ENCODE data around the gene MVD. TPM values are rescaled to one million over a fixed set of nuclear protein-coding genes. Genes with fewer than 3 reads are reported as not detected.

MVD gene
- total and polyA plus RNA-seq, 2 experiments from 2014 or later = 95.3 to 149 TPM

DNA sequence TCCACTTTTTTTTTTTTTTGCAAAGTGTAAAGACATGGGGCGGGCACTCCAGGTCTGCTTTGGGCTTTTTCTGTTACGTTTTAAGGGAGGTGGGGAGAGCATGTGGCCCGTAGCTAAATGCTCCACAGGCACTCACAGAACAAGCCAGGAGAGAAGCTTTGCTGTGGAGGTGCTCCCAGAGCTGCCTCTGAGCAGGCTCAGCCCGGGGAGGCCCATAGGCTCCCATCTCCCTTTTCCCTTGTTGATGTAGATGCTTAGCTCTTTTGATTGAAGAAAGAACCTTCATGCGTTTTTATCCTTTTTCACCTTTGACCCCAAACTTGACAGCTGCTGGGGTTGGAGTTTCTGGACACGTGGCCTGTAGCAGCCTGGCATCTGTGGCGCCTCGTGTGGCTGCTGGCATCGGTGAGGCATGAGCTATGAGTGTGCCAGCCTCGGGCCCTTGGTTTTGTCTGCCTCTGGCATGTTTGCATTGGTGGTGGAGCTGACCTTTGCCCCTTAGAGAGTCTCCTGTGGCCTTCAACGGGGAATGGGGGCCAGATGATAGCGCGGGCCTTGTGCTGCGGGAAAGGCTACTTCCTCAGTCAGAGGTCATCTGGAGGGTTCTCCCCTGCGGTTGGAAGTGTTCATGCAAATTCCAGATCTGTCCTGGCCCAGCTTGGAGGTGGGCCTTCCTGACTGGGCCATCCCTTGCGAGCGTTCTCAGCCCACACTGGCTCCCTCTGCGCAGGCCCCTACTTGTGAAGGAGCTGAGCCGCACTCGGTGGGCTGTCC lies 44.5 kb downstream of the MVD start:
- Histone ChIP-seq H2AFZ (no peak overlapping the region), H4K20me1 (replicated peaks; ENCODE audit: insufficient read depth) (peaks cover 20% of the 10 kb centered on the region), H3K4me1 (ENCODE audit: insufficient read depth) (no peaks in the 10 kb centered on the region), H3K4me3 (no peak overlapping the region), H3K27ac (ENCODE audit: low read depth) (0 out of 2 replicates have a peak overlapping the region, but pooled peaks have one; percentile 45), H3K27me3 (ENCODE audit: insufficient read depth) (no peaks in the 10 kb centered on the region), H3K9me2 (ENCODE audit: insufficient read depth) (no peaks in the 10 kb centered on the region), H3K4me2 (no peak overlapping the region), H3K79me2 (replicated peaks; ENCODE audit: insufficient read depth) (peaks cover 40% of the 10 kb centered on the region), H3F3A (replicated peaks; ENCODE audit: low read depth) (0 out of 2 replicates have a peak, but pooled peaks cover 8% of the 10 kb centered on the region), H3K36me3 (ENCODE audit: insufficient read depth) (peaks cover 4% of the 10 kb centered on the region)
- no peak for DNase-seq (ENCODE audit: low spot score)
- H3K36me3 Mint-ChIP-seq (ENCODE audit: low read depth) = peaks cover 37% of the 10 kb centered on the region
- peaks cover 36% of the 10 kb centered on the region for H3K4me1 Mint-ChIP-seq
- ATAC-seq = no peak
- no peak overlapping the region for H3K4me3 Mint-ChIP-seq
- H3K9me3 Mint-ChIP-seq = no peaks in the 10 kb centered on the region
- peak overlapping the region; percentile 41; the same call in 1 of the 2 replicates for H3K27ac Mint-ChIP-seq
- TF ChIP-seq, protein P1, sequence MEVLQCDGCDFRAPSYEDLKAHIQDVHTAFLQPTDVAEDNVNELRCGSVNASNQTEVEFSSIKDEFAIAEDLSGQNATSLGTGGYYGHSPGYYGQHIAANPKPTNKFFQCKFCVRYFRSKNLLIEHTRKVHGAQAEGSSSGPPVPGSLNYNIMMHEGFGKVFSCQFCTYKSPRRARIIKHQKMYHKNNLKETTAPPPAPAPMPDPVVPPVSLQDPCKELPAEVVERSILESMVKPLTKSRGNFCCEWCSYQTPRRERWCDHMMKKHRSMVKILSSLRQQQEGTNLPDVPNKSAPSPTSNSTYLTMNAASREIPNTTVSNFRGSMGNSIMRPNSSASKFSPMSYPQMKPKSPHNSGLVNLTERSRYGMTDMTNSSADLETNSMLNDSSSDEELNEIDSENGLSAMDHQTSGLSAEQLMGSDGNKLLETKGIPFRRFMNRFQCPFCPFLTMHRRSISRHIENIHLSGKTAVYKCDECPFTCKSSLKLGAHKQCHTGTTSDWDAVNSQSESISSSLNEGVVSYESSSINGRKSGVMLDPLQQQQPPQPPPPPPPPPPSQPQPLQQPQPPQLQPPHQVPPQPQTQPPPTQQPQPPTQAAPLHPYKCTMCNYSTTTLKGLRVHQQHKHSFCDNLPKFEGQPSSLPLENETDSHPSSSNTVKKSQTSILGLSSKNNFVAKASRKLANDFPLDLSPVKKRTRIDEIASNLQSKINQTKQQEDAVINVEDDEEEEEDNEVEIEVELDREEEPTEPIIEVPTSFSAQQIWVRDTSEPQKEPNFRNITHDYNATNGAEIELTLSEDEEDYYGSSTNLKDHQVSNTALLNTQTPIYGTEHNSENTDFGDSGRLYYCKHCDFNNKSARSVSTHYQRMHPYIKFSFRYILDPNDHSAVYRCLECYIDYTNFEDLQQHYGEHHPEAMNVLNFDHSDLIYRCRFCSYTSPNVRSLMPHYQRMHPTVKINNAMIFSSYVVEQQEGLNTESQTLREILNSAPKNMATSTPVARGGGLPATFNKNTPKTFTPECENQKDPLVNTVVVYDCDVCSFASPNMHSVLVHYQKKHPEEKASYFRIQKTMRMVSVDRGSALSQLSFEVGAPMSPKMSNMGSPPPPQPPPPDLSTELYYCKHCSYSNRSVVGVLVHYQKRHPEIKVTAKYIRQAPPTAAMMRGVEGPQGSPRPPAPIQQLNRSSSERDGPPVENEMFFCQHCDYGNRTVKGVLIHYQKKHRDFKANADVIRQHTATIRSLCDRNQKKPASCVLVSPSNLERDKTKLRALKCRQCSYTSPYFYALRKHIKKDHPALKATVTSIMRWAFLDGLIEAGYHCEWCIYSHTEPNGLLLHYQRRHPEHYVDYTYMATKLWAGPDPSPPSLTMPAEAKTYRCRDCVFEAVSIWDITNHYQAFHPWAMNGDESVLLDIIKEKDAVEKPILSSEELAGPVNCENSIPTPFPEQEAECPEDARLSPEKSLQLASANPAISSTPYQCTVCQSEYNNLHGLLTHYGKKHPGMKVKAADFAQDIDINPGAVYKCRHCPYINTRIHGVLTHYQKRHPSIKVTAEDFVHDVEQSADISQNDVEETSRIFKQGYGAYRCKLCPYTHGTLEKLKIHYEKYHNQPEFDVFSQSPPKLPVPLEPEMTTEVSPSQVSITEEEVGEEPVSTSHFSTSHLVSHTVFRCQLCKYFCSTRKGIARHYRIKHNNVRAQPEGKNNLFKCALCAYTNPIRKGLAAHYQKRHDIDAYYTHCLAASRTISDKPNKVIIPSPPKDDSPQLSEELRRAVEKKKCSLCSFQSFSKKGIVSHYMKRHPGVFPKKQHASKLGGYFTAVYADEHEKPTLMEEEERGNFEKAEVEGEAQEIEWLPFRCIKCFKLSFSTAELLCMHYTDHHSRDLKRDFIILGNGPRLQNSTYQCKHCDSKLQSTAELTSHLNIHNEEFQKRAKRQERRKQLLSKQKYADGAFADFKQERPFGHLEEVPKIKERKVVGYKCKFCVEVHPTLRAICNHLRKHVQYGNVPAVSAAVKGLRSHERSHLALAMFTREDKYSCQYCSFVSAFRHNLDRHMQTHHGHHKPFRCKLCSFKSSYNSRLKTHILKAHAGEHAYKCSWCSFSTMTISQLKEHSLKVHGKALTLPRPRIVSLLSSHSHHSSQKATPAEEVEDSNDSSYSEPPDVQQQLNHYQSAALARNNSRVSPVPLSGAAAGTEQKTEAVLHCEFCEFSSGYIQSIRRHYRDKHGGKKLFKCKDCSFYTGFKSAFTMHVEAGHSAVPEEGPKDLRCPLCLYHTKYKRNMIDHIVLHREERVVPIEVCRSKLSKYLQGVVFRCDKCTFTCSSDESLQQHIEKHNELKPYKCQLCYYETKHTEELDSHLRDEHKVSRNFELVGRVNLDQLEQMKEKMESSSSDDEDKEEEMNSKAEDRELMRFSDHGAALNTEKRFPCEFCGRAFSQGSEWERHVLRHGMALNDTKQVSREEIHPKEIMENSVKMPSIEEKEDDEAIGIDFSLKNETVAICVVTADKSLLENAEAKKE (CRISPR knock-in tag; IDR thresholded peaks at IDR 0.05) = no peak
- TF ChIP-seq CREB1 (CRISPR knock-in tag; IDR thresholded peaks at IDR 0.05; ENCODE audit: low read depth) = no peak
- no peak for TF ChIP-seq ZNF331 (CRISPR knock-in tag; IDR thresholded peaks at IDR 0.05; ENCODE audit: low read depth)
- TF ChIP-seq, protein P2, sequence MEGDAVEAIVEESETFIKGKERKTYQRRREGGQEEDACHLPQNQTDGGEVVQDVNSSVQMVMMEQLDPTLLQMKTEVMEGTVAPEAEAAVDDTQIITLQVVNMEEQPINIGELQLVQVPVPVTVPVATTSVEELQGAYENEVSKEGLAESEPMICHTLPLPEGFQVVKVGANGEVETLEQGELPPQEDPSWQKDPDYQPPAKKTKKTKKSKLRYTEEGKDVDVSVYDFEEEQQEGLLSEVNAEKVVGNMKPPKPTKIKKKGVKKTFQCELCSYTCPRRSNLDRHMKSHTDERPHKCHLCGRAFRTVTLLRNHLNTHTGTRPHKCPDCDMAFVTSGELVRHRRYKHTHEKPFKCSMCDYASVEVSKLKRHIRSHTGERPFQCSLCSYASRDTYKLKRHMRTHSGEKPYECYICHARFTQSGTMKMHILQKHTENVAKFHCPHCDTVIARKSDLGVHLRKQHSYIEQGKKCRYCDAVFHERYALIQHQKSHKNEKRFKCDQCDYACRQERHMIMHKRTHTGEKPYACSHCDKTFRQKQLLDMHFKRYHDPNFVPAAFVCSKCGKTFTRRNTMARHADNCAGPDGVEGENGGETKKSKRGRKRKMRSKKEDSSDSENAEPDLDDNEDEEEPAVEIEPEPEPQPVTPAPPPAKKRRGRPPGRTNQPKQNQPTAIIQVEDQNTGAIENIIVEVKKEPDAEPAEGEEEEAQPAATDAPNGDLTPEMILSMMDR (conservative IDR thresholded peaks at IDR 0.05; ENCODE audit: low read depth in 2 of 2) = no peak
- TF ChIP-seq, protein P3, sequence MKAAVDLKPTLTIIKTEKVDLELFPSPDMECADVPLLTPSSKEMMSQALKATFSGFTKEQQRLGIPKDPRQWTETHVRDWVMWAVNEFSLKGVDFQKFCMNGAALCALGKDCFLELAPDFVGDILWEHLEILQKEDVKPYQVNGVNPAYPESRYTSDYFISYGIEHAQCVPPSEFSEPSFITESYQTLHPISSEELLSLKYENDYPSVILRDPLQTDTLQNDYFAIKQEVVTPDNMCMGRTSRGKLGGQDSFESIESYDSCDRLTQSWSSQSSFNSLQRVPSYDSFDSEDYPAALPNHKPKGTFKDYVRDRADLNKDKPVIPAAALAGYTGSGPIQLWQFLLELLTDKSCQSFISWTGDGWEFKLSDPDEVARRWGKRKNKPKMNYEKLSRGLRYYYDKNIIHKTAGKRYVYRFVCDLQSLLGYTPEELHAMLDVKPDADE (IDR thresholded peaks at IDR 0.05) = no peak
- TF ChIP-seq NANOG (IDR thresholded peaks at IDR 0.05; ENCODE audit: borderline replicate concordance) = no peak
- TF ChIP-seq POLR2AphosphoS5 (IDR thresholded peaks at IDR 0.05; ENCODE audit: low read depth) = no peak
- TF ChIP-seq STAT1 (IDR thresholded peaks at IDR 0.05; ENCODE audit: unreplicated experiment) = no peak
- no peak for TF ChIP-seq EZH2phosphoT487 (IDR thresholded peaks at IDR 0.05; ENCODE audit: unreplicated experiment)
- TF ChIP-seq EZH2 (IDR thresholded peaks at IDR 0.05; ENCODE audit: low read depth, unreplicated experiment) = no peak
- H3K27me3 Mint-ChIP-seq (ENCODE audit: insufficient read depth, low read depth, poor library complexity) = peaks cover 6% of the 10 kb centered on the region

Measured in GM23338 (cell line).